ENCODE measurements around the gene RAB3B. TPM values are rescaled to one million over a fixed set of nuclear protein-coding genes. Genes with fewer than 3 reads are reported as not detected.

RAB3B gene
- total and polyA plus RNA-seq, 9 of the 15 experiments (the other 6 are each of a cell fraction or from before 2014, with no cell fraction given), result 0.07 to 0.47 (median 0.27) TPM

DNA sequence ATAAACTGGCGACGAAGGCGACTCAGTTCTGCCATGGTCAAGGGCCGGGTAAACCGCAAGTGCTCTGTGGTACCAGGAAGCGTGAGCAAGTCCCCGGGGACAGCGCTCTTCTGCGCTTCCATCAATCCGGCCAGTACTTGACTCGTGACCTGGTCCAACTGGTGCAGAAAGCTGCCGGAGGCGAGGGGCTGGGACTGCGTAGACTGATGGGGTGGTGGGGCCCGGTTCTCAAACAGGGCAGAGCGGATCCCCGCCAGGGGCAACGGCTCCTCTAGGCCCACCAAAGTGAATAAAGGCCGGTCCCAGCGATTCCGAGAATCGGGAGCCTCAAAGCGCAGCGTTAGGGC is 42.3 kb upstream of the RAB3B start (continued):
- TF ChIP-seq, protein P1, sequence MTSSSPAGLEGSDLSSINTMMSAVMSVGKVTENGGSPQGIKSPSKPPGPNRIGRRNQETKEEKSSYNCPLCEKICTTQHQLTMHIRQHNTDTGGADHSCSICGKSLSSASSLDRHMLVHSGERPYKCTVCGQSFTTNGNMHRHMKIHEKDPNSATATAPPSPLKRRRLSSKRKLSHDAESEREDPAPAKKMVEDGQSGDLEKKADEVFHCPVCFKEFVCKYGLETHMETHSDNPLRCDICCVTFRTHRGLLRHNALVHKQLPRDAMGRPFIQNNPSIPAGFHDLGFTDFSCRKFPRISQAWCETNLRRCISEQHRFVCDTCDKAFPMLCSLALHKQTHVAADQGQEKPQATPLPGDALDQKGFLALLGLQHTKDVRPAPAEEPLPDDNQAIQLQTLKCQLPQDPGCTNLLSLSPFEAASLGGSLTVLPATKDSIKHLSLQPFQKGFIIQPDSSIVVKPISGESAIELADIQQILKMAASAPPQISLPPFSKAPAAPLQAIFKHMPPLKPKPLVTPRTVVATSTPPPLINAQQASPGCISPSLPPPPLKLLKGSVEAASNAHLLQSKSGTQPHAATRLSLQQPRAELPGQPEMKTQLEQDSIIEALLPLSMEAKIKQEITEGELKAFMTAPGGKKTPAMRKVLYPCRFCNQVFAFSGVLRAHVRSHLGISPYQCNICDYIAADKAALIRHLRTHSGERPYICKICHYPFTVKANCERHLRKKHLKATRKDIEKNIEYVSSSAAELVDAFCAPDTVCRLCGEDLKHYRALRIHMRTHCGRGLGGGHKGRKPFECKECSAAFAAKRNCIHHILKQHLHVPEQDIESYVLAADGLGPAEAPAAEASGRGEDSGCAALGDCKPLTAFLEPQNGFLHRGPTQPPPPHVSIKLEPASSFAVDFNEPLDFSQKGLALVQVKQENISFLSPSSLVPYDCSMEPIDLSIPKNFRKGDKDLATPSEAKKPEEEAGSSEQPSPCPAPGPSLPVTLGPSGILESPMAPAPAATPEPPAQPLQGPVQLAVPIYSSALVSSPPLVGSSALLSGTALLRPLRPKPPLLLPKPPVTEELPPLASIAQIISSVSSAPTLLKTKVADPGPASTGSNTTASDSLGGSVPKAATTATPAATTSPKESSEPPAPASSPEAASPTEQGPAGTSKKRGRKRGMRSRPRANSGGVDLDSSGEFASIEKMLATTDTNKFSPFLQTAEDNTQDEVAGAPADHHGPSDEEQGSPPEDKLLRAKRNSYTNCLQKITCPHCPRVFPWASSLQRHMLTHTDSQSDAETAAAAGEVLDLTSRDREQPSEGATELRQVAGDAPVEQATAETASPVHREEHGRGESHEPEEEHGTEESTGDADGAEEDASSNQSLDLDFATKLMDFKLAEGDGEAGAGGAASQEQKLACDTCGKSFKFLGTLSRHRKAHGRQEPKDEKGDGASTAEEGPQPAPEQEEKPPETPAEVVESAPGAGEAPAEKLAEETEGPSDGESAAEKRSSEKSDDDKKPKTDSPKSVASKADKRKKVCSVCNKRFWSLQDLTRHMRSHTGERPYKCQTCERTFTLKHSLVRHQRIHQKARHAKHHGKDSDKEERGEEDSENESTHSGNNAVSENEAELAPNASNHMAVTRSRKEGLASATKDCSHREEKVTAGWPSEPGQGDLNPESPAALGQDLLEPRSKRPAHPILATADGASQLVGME (CRISPR knock-in tag; IDR thresholded peaks at IDR 0.05), result peak; percentile 61; the same call in 1 of the 2 replicates
- TF ChIP-seq, protein P2, sequence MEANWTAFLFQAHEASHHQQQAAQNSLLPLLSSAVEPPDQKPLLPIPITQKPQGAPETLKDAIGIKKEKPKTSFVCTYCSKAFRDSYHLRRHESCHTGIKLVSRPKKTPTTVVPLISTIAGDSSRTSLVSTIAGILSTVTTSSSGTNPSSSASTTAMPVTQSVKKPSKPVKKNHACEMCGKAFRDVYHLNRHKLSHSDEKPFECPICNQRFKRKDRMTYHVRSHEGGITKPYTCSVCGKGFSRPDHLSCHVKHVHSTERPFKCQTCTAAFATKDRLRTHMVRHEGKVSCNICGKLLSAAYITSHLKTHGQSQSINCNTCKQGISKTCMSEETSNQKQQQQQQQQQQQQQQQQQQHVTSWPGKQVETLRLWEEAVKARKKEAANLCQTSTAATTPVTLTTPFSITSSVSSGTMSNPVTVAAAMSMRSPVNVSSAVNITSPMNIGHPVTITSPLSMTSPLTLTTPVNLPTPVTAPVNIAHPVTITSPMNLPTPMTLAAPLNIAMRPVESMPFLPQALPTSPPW (CRISPR knock-in tag; IDR thresholded peaks at IDR 0.05), result no peak
- TF ChIP-seq, protein P3, sequence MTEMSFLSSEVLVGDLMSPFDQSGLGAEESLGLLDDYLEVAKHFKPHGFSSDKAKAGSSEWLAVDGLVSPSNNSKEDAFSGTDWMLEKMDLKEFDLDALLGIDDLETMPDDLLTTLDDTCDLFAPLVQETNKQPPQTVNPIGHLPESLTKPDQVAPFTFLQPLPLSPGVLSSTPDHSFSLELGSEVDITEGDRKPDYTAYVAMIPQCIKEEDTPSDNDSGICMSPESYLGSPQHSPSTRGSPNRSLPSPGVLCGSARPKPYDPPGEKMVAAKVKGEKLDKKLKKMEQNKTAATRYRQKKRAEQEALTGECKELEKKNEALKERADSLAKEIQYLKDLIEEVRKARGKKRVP (CRISPR knock-in tag; IDR thresholded peaks at IDR 0.05), result no peak
- no peak for TF ChIP-seq CEBPG (CRISPR knock-in tag; IDR thresholded peaks at IDR 0.05)
- no peak for TF ChIP-seq CEBPG (tag; conservative IDR thresholded peaks at IDR 0.05 in 1 of 2, IDR thresholded peaks at IDR 0.05 in 1 of 2)
- TF ChIP-seq, protein P4, sequence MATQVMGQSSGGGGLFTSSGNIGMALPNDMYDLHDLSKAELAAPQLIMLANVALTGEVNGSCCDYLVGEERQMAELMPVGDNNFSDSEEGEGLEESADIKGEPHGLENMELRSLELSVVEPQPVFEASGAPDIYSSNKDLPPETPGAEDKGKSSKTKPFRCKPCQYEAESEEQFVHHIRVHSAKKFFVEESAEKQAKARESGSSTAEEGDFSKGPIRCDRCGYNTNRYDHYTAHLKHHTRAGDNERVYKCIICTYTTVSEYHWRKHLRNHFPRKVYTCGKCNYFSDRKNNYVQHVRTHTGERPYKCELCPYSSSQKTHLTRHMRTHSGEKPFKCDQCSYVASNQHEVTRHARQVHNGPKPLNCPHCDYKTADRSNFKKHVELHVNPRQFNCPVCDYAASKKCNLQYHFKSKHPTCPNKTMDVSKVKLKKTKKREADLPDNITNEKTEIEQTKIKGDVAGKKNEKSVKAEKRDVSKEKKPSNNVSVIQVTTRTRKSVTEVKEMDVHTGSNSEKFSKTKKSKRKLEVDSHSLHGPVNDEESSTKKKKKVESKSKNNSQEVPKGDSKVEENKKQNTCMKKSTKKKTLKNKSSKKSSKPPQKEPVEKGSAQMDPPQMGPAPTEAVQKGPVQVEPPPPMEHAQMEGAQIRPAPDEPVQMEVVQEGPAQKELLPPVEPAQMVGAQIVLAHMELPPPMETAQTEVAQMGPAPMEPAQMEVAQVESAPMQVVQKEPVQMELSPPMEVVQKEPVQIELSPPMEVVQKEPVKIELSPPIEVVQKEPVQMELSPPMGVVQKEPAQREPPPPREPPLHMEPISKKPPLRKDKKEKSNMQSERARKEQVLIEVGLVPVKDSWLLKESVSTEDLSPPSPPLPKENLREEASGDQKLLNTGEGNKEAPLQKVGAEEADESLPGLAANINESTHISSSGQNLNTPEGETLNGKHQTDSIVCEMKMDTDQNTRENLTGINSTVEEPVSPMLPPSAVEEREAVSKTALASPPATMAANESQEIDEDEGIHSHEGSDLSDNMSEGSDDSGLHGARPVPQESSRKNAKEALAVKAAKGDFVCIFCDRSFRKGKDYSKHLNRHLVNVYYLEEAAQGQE (IDR thresholded peaks at IDR 0.05; ENCODE audit: borderline replicate concordance), result peak; percentile 52
- TF ChIP-seq, protein P4 (CRISPR knock-in tag; IDR thresholded peaks at IDR 0.05; ENCODE audit: low read depth), result no peak
- TF ChIP-seq JUNB (CRISPR knock-in tag; conservative IDR thresholded peaks at IDR 0.05), result no peak
- TF ChIP-seq ZNF764 (CRISPR knock-in tag; IDR thresholded peaks at IDR 0.05; ENCODE audit: low read depth), result no peak
- no peak for TF ChIP-seq SLC30A9 (CRISPR knock-in tag; IDR thresholded peaks at IDR 0.05)
- TF ChIP-seq KDM1A (IDR thresholded peaks at IDR 0.05), result 0 out of 4 replicates have a peak, but pooled peaks of 1 of the 2 experiments have one; percentile 10
- no peak for TF ChIP-seq MEIS2 (IDR thresholded peaks at IDR 0.05; ENCODE audit: partially characterized antibody)
- TF ChIP-seq C11orf30 (IDR thresholded peaks at IDR 0.05; ENCODE audit: low read depth), result no peak
